Breast epithelium (tissue), 4 donors: Measurements from ENCODE around the gene GOLIM4. TPM values are rescaled to one million over a fixed set of nuclear protein-coding genes. Genes with fewer than 3 reads are reported as not detected.

Experiments used
- DNase-seq, 2 donors: peaks; one replicate each; pipeline ENCODE4 v3.0.0-alpha.2; 2019; ENCODE audit warnings: low spot score in 2 of 2
- H3K27ac ChIP-seq, 2 donors: fragments of 200-600 bp; sonication (generic) in 1 of 2; one replicate each; pipeline ENCODE4 v1.5.1; 2016 to 2019; ENCODE audit warnings: mild to moderate bottlenecking in 1 of 2
- H3K27me3 ChIP-seq, 2 donors: fragments of 200-600 bp; sonication (generic) in 1 of 2; one replicate each; pipeline versions ENCODE4 v1.5.1 to v1.6.0; 2017 to 2019; ENCODE audit warnings: control low read depth in 1 of 2, mild to moderate bottlenecking in 1 of 2
- H3K36me3 ChIP-seq: fragments of 200-600 bp; one replicate; pipeline ENCODE4 v1.5.1; 2019
- H3K4me1 ChIP-seq, 2 donors: fragments of 200-600 bp; sonication (generic); one replicate each; pipeline ENCODE4 v1.5.1; 2016 to 2019; ENCODE audit warnings: control low read depth in 1 of 2
- H3K4me3 ChIP-seq, 3 donors: fragments of 200-600 bp; sonication (generic); 1 replicate in 2 of 3; 2 replicates in 1 of 3; pipeline ENCODE4 v1.5.1; 2016 to 2019; ENCODE audit warnings: mild to moderate bottlenecking in 3 of 3, moderate library complexity in 2 of 3
- H3K9me3 ChIP-seq, 2 donors: fragments of 200-600 bp; sonication (generic) in 1 of 2; one replicate each; pipeline ENCODE4 v1.5.1; 2016 to 2019; ENCODE audit warnings: control low read depth in 1 of 2
- POLR2A ChIP-seq: fragments of 450-650 bp; IDR thresholded peaks from one replicate; pipeline ENCODE4 v1.6.1; 2016; ENCODE audit warnings: antibody characterized with exemption, mild to moderate bottlenecking, moderate library complexity
- POLR2AphosphoS5 ChIP-seq, 3 donors: sonication (generic); formaldehyde crosslinking; IDR thresholded peaks; one replicate each; pipeline ENCODE4 v1.6.1; 2017; ENCODE audit warnings: antibody characterized with exemption in 3 of 3
- intact Hi-C: fragments of 100-400 bp; cut with DNase I; formaldehyde crosslinking; loops from one replicate; pipeline ENCODE4 v1.15.1; 2023; ENCODE audit warnings: low total_unique reads
- total RNA-seq, 3 donors: library from RNA; depleted of rRNA; stranded (reverse); fragments of >200 nt; gene quantifications; one replicate each; pipeline ENCODE4 v1.1.0, GENCODE V29; 2016
- TF ChIP-seq, protein P1 (sequence below), 3 donors: fragments of 450-650 bp; IDR thresholded peaks; one replicate each; pipeline ENCODE4 v1.5.1; 2016 to 2017; ENCODE audit warnings: antibody characterized with exemption in 3 of 3, mild to moderate bottlenecking in 3 of 3, moderate library complexity in 3 of 3

GOLIM4 gene
- total RNA-seq, 3 donors from 2014 or later = 21.4 to 34.9 (median 33.8) TPM

DNA sequence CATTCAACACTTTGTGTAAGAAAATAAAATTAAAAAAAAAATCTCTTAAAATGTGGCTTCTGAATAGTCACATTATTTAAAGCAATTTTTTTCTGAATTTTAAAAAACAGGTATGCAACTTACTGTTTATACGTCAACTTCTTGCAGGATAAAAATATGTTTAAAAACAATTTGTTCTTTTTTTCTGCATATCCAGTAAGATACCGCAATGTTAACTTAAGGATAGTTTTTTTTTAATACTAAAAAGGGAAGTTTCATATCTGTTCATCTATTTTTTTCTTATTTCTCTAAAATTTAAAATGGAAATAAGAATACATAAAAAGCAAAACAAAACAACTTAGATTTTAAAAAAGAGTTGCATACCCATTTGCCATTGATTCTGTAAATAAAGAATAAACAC is 27.4 kb downstream of the GOLIM4 start:
- Histone ChIP-seq H3K9me3 (no peaks in the 10 kb centered on the region), H3K27ac (no peak overlapping the region), H3K36me3 (no peaks in the 10 kb centered on the region), H3K27me3 (no peaks in the 10 kb centered on the region), H3K4me3 (no peak overlapping the region), H3K4me1 (no peaks in the 10 kb centered on the region)
- no peak for TF ChIP-seq POLR2A
- TF ChIP-seq, protein P1, sequence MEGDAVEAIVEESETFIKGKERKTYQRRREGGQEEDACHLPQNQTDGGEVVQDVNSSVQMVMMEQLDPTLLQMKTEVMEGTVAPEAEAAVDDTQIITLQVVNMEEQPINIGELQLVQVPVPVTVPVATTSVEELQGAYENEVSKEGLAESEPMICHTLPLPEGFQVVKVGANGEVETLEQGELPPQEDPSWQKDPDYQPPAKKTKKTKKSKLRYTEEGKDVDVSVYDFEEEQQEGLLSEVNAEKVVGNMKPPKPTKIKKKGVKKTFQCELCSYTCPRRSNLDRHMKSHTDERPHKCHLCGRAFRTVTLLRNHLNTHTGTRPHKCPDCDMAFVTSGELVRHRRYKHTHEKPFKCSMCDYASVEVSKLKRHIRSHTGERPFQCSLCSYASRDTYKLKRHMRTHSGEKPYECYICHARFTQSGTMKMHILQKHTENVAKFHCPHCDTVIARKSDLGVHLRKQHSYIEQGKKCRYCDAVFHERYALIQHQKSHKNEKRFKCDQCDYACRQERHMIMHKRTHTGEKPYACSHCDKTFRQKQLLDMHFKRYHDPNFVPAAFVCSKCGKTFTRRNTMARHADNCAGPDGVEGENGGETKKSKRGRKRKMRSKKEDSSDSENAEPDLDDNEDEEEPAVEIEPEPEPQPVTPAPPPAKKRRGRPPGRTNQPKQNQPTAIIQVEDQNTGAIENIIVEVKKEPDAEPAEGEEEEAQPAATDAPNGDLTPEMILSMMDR (IDR thresholded peaks at IDR 0.05) = no peak
- no peak for TF ChIP-seq POLR2AphosphoS5 (IDR thresholded peaks at IDR 0.05)
- no peak for DNase-seq
- intact Hi-C loops = no loop called here

DNA sequence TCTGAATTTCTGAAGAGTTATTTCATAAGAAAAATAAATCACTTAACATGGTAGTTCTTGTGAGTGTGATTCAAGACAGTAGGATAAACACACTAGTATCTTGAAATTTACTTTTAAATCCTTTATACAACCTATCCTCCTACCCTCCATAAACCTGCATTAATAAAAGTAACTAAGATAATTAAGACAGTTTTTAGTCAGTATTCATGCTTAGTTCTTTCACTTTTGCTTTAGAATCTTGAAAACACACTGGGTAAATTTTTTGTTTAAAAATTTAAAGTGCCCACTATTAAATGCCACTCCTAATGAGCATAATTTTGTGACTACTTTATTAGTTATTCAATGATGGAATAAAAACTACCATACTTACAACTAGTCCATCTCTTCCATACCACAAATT is 28.8 kb downstream of the GOLIM4 start:
- Histone ChIP-seq H3K27ac (no peak overlapping the region), H3K27me3 (no peaks in the 10 kb centered on the region), H3K9me3 (no peaks in the 10 kb centered on the region), H3K4me1 (no peaks in the 10 kb centered on the region), H3K36me3 (no peaks in the 10 kb centered on the region), H3K4me3 (no peak overlapping the region)
- TF ChIP-seq POLR2A (no peak), POLR2AphosphoS5 (IDR thresholded peaks at IDR 0.05) (no peak)
- TF ChIP-seq, protein P1 (IDR thresholded peaks at IDR 0.05) = no peak
- no peak for DNase-seq
- intact Hi-C loops = no loop called here

DNA sequence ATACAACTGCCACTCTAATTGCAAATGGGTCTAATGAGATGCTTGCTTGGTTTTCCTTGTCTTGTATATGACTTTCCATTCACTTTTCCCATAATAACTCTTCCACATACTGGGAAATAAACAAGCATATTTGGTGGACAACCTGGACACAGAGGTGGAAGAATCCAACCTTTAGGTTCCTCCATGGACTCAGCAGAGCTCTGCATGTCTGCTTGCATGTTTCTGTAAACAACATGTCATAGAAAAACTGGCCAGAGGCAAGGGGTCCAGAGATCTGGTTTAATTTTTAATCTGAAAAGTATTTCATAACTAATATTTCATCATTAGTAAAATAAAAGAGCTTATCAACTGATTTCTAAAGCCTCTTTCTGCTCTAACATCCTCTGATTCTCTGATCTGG is 30.2 kb downstream of the GOLIM4 start:
- Histone ChIP-seq H3K9me3 (no peaks in the 10 kb centered on the region), H3K36me3 (no peaks in the 10 kb centered on the region), H3K4me1 (no peaks in the 10 kb centered on the region), H3K4me3 (no peak overlapping the region), H3K27ac (peak overlapping the region in 1 of 2 donors; percentile 4), H3K27me3 (no peaks in the 10 kb centered on the region)
- intact Hi-C loops = no loop called here
- DNase-seq = no peak
- TF ChIP-seq, protein P1 (IDR thresholded peaks at IDR 0.05) = no peak
- TF ChIP-seq POLR2A (no peak), POLR2AphosphoS5 (IDR thresholded peaks at IDR 0.05) (no peak)

DNA sequence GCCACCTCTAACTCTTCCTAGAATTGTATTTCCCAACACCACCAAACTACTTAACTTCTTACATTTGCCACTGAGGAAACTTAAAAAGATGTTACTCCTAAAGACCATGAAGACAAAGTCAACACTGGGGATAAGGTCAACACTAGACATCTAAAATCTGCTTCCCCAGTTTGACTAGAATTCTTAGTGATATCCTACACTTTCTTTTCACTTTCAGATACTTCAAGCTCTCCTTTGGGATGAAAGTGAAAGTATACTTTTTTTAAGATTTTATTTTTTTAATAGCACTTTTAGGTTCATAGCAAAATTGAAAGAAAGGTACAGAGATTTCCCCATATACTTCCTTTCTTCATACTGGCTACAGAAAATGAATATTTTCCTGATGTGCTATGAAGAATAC is 32.6 kb downstream of the GOLIM4 start:
- no peaks in the 10 kb centered on the region for H3K9me3 ChIP-seq
- H3K4me1 ChIP-seq = no peaks in the 10 kb centered on the region
- H3K36me3 ChIP-seq = no peaks in the 10 kb centered on the region

DNA sequence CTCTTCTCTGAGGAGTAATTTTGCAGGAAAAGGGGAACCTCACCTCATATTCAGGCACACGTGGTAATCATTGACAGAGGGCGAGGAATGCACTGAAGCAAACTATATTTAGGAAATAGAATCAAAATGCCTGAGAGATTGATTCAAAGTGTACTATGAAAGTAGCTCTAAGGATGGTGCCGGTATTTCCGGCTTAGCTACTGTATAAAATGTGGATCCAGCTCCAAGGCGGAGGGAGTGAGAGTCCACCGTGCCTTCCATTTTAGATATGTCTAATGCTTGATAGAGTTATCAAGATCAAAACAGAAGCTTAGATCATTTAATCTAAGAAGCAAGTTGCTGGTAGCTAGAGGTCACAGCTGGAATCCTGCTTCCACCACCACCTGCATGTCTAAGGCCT is 33.0 kb downstream of the GOLIM4 start:
- H3K27me3 ChIP-seq = no peaks in the 10 kb centered on the region
- intact Hi-C loops = no loop called here
- H3K4me1 ChIP-seq = no peaks in the 10 kb centered on the region
- TF ChIP-seq, protein P1 (IDR thresholded peaks at IDR 0.05) = no peak
- TF ChIP-seq POLR2AphosphoS5 (IDR thresholded peaks at IDR 0.05) (no peak), POLR2A (no peak)
- no peak overlapping the region for H3K4me3 ChIP-seq
- DNase-seq = no peak
- H3K9me3 ChIP-seq = no peaks in the 10 kb centered on the region
- no peak overlapping the region for H3K27ac ChIP-seq
- H3K36me3 ChIP-seq = no peaks in the 10 kb centered on the region

More for the DNA sequence above, 32.6 kb downstream of the GOLIM4 start:
- no peak overlapping the region for H3K27ac ChIP-seq
- no peak for DNase-seq
- TF ChIP-seq POLR2A = no peak
- TF ChIP-seq, protein P1 (IDR thresholded peaks at IDR 0.05) = no peak
- TF ChIP-seq POLR2AphosphoS5 (IDR thresholded peaks at IDR 0.05) = no peak
- no peak overlapping the region for H3K4me3 ChIP-seq
- no peaks in the 10 kb centered on the region for H3K27me3 ChIP-seq
- intact Hi-C loops = no loop called here
